ENCODE data around the gene BAZ2B.

GRCh38 chr2:159444754-159445153, 171.6 kb downstream of the BAZ2B start:
- TF ChIP-seq CHD2 (IDR thresholded peaks at IDR 0.05; ENCODE audit: low read length, partially characterized antibody) (no peak), CTCF (IDR thresholded peaks at IDR 0.05) (no peak), MAFK (IDR thresholded peaks at IDR 0.05; ENCODE audit: partially characterized antibody) (no peak), EP300 (IDR thresholded peaks at IDR 0.05) (no peak), NR3C1 (IDR thresholded peaks at IDR 0.05) (no peak), SREBF2 (IDR thresholded peaks at IDR 0.05) (no peak), RAD21 (conservative IDR thresholded peaks at IDR 0.05 in 1 of 2, IDR thresholded peaks at IDR 0.05 in 1 of 2) (no peak), ZC3H11A (IDR thresholded peaks at IDR 0.05) (no peak), POLR2A (IDR thresholded peaks at IDR 0.05; ENCODE audit: low read length) (no peak), CEBPB (IDR thresholded peaks at IDR 0.05) (no peak), RCOR1 (IDR thresholded peaks at IDR 0.05; ENCODE audit: low read depth, low read length) (no peak), ZFP36 (IDR thresholded peaks at IDR 0.05; ENCODE audit: borderline replicate concordance, partially characterized antibody) (no peak)
- TF ChIP-seq, protein P1, sequence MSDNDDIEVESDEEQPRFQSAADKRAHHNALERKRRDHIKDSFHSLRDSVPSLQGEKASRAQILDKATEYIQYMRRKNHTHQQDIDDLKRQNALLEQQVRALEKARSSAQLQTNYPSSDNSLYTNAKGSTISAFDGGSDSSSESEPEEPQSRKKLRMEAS (IDR thresholded peaks at IDR 0.05), result no peak

Data from A549 (cell line).